Progenitor cell of endocrine pancreas (in vitro differentiated cells): ENCODE data around the gene ACAT2. TPM values are rescaled to one million over a fixed set of nuclear protein-coding genes. Genes with fewer than 3 reads are reported as not detected.
"Not testable (repeated sequence)": the region's sequence is repeated elsewhere in the genome, so short reads cannot be mapped to it uniquely, and the experiment has no call there.

Source experiments
- DNase-seq: peaks from one replicate; pipeline ENCODE4 v3.0.0; 2021; ENCODE audit warnings: low spot score; ENCODE audit not compliant: unreplicated experiment
- H3K27ac Mint-ChIP-seq: 2 replicates; pipeline ENCODE4 v1.8.0; 2021; ENCODE audit warnings: mild to moderate bottlenecking, moderate library complexity, mixed read lengths
- H3K27me3 Mint-ChIP-seq: 2 replicates; pipeline ENCODE4 v1.8.0; 2021; ENCODE audit warnings: mixed read lengths
- H3K36me3 Mint-ChIP-seq: 2 replicates; pipeline ENCODE4 v1.8.0; 2022; ENCODE audit warnings: mixed read lengths; ENCODE audit not compliant: insufficient read depth
- H3K4me1 Mint-ChIP-seq: 2 replicates; pipeline ENCODE4 v1.8.0; 2021; ENCODE audit warnings: low read depth, mixed read lengths
- H3K4me3 Mint-ChIP-seq: 2 replicates; pipeline ENCODE4 v1.8.0; 2021; ENCODE audit warnings: low read depth, mild to moderate bottlenecking, moderate library complexity, mixed read lengths
- H3K9me3 Mint-ChIP-seq: 2 replicates; pipeline ENCODE4 v1.8.0; 2021; ENCODE audit warnings: low read depth, mixed read lengths
- CTCF ChIP-seq: fragments of 200-600 bp; sonication (generic); IDR thresholded peaks from one replicate; pipeline ENCODE4 v1.5.0; 2021; ENCODE audit warnings: antibody characterized with exemption, mild to moderate bottlenecking; ENCODE audit not compliant: unreplicated experiment
- total RNA-seq: library from RNA; stranded (reverse); gene quantifications from 2 replicates; pipeline ENCODE4 v1.2.1, GENCODE V29; 2021

Gene ACAT2
- total RNA-seq, 1 donor from 2014 or later = 85.1 TPM

- no peak for TF ChIP-seq CTCF
- Mint-ChIP-seq H3K4me1 (peaks cover 1% of the 10 kb centered on the region), H3K27ac (no peak overlapping the region), H3K36me3 (peaks cover 10% of the 10 kb centered on the region), H3K27me3 (no peaks in the 10 kb centered on the region), H3K4me3 (no peak overlapping the region), H3K9me3 (no peaks in the 10 kb centered on the region)
- no peak for DNase-seq
Measured at GRCh38 chr6:159736908-159737307, 24.9 kb upstream of the ACAT2 start.

- DNase-seq = no peak
- no peak for TF ChIP-seq CTCF
- no peak overlapping the region for H3K4me3 Mint-ChIP-seq
- H3K36me3 Mint-ChIP-seq = peaks cover 18% of the 10 kb centered on the region
- no peak overlapping the region for H3K27ac Mint-ChIP-seq
- H3K9me3 Mint-ChIP-seq = no peaks in the 10 kb centered on the region
- no peaks in the 10 kb centered on the region for H3K27me3 Mint-ChIP-seq
- H3K4me1 Mint-ChIP-seq = peaks cover 4% of the 10 kb centered on the region
Measured at GRCh38 chr6:159739341-159739740, 22.5 kb upstream of the ACAT2 start.

- H3K4me3 Mint-ChIP-seq = no peak overlapping the region
- no peak for TF ChIP-seq CTCF
- DNase-seq = no peak
- no peaks in the 10 kb centered on the region for H3K27me3 Mint-ChIP-seq
- H3K36me3 Mint-ChIP-seq = peaks cover 33% of the 10 kb centered on the region
- H3K9me3 Mint-ChIP-seq = no peaks in the 10 kb centered on the region
- H3K27ac Mint-ChIP-seq = no peak overlapping the region
- peaks cover 4% of the 10 kb centered on the region for H3K4me1 Mint-ChIP-seq
Measured at GRCh38 chr6:159742165-159742564, 19.7 kb upstream of the ACAT2 start.

GRCh38 chr6:159745081-159745480 lies 16.8 kb upstream of the ACAT2 start:
- peaks cover 4% of the 10 kb centered on the region for H3K4me1 Mint-ChIP-seq
- H3K27me3 Mint-ChIP-seq = no peaks in the 10 kb centered on the region
- peaks cover 47% of the 10 kb centered on the region for H3K36me3 Mint-ChIP-seq
- no peak for DNase-seq
- no peaks in the 10 kb centered on the region for H3K9me3 Mint-ChIP-seq
- H3K27ac Mint-ChIP-seq = no peak overlapping the region
- no peak overlapping the region for H3K4me3 Mint-ChIP-seq
- TF ChIP-seq CTCF = no peak

- Mint-ChIP-seq H3K36me3 (peaks cover 43% of the 10 kb centered on the region), H3K27me3 (no peaks in the 10 kb centered on the region), H3K4me1 (peaks cover 4% of the 10 kb centered on the region), H3K9me3 (no peaks in the 10 kb centered on the region), H3K27ac (no peak overlapping the region), H3K4me3 (no peak overlapping the region)
- no peak for DNase-seq
- no peak for TF ChIP-seq CTCF
Measured at GRCh38 chr6:159746759-159747158, 15.1 kb upstream of the ACAT2 start.

GRCh38 chr6:159748127-159748526 lies 13.7 kb upstream of the ACAT2 start:
- DNase-seq, H3K4me3 Mint-ChIP-seq, H3K27ac Mint-ChIP-seq, H3K27me3 Mint-ChIP-seq, H3K9me3 Mint-ChIP-seq, H3K4me1 Mint-ChIP-seq: not testable (repeated sequence)
- peaks cover 42% of the 10 kb centered on the region for H3K36me3 Mint-ChIP-seq
